Omental fat pad (tissue), 4 donors: ENCODE results near the gene PXDN. TPM values are rescaled to one million over a fixed set of nuclear protein-coding genes. Genes with fewer than 3 reads are reported as not detected.

Experiments used
- ATAC-seq: fragments of 150-250 bp; one replicate; pipeline ENCODE4 v1.9.1; 2016; ENCODE audit warnings: mild to moderate bottlenecking, moderate library complexity; ENCODE audit not compliant: low FRiP score
- DNase-seq: peaks from one replicate; pipeline ENCODE4 v3.0.0-alpha.2; 2019; ENCODE audit warnings: low spot score
- total RNA-seq, 4 donors: library from RNA; depleted of rRNA; stranded (reverse); fragments of >200 nt; gene quantifications; one replicate each; pipeline ENCODE4 v1.1.0, GENCODE V29; 2016
- TF ChIP-seq, protein P1 (sequence below), 3 donors: fragments of 450-650 bp; IDR thresholded peaks; one replicate each; pipeline ENCODE4 v1.5.1; 2016 to 2017; ENCODE audit warnings: antibody characterized with exemption in 3 of 3, mild to moderate bottlenecking in 3 of 3, moderate library complexity in 2 of 3

Gene PXDN
- total RNA-seq, 4 donors from 2014 or later = 81.2 to 228 (median 112) TPM

DNA sequence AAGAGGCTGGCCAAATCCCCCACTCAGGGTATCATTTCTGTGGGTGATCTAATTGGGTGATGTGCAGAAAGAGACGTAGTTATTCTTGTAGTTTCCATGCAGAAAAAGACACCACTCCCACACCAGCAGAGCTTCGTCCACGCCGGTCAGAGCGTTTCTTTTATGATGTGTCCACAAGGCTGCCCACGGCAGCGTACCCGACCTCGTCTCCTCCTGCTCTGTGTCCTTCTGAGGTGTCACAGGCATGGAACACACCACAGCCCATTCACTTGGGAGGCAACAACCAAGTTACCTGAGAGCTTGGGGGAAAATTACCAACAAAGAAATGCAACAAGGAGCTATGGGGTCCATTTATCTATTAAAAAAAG is 131.3 kb downstream of the PXDN start:
- DNase-seq (no peak), ATAC-seq (no peak)
- TF ChIP-seq, protein P1, sequence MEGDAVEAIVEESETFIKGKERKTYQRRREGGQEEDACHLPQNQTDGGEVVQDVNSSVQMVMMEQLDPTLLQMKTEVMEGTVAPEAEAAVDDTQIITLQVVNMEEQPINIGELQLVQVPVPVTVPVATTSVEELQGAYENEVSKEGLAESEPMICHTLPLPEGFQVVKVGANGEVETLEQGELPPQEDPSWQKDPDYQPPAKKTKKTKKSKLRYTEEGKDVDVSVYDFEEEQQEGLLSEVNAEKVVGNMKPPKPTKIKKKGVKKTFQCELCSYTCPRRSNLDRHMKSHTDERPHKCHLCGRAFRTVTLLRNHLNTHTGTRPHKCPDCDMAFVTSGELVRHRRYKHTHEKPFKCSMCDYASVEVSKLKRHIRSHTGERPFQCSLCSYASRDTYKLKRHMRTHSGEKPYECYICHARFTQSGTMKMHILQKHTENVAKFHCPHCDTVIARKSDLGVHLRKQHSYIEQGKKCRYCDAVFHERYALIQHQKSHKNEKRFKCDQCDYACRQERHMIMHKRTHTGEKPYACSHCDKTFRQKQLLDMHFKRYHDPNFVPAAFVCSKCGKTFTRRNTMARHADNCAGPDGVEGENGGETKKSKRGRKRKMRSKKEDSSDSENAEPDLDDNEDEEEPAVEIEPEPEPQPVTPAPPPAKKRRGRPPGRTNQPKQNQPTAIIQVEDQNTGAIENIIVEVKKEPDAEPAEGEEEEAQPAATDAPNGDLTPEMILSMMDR (IDR thresholded peaks at IDR 0.05) = no peak

DNA sequence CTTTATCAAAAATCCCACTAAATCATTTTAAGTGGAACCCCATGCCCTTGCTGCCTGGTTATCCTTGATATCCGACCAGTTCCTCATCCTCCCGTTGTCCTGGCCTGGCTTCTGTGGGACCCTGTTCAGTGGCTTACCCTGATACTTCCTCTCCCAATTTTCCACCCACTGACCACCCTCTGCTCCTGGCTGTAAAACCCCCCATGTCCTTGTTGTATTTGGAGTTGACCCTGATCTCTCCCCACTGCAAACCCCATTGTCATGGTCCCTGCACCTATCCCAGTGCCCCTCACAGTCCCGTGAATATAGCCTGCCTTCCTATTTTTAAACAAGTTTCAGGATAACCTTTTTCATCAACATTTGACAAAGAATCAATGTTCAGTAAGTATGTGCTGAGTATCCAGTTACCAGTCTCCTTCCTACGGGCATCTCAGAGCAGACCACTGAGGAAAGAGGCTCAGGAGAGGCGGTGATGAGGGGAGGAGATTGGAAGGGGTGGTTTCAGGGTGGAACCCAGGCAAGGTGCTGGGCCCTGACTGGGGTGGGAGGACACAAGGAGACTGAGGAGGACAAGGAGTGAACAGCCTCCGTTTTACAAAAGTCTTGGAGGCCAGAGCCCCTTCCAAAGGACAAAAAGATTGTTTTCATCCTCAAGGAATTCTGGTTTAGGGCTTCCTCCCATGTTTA is 131.8 kb downstream of the PXDN start:
- ATAC-seq (no peak), DNase-seq (no peak)
- TF ChIP-seq, protein P1 (IDR thresholded peaks at IDR 0.05) = no peak

DNA sequence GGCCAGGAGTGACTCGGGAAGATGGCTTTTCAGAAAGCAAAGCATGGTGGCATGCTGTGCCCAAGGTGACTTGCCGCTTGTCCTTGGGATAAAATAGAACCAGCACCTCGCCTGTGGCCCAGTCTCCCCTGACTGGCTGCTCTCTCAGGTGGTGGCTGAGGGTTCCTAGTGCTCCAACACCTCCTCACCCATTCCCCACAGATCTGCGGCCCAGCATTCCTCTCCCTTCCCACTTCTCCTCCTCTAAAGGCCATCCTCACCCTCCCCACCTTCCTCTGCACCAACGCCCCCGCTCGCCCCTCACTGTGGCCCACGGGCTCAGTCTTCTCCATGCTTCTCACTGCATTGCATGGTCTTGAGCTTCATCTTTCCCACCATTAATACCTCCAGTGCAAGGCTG is 132.4 kb downstream of the PXDN start:
- DNase-seq = no peak
- TF ChIP-seq, protein P1 (IDR thresholded peaks at IDR 0.05) = no peak
- ATAC-seq = no peak

DNA sequence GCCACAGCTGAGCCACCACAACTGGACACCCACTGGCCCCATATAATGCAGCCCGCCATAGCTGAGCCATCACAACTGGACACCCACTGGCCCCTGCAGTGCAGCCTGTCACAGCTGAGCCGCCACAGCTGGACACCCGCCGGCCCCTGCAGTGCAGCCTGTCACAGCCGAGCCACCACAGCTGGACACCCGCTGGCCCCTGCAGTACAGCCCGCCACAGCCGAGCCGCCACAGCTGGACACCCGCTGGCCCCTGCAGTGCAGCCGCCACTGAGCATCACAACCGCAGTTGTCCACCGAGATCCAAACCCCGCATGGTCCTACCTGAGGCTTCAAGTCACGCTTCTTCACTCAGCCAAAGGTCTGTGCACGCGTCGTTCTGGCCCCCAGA is 134.2 kb downstream of the PXDN start:
- no peak for ATAC-seq
- DNase-seq = no peak
- TF ChIP-seq, protein P1 (IDR thresholded peaks at IDR 0.05) = no peak

DNA sequence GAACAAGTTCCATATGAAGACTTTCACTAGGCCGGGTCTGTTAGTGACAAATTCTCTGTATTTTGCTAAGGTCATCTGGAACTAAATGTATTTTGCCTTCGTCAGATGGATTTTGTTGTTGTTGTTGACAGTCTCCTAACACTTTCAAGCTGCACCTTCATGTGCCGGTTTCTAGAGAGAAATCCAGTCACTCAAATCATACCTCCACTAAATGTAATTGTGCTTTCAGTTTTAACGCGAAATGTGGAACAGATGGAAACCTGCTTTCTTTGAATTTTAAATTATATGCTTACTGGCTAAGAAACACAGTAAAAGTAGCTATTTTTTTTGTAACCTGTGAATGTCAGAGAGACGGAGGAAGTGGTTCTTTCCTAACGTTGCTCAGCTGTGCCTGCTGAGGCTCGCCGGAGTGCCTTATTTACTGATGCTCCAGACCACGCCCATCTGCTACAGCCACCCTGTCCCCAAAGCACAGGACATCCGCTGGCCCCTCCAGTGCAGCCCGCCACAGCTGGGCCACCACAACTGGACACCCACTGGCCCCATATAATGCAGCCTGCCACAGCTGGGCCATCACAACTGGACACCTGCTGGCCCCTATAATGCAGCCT is 134.7 kb downstream of the PXDN start:
- TF ChIP-seq, protein P1 (IDR thresholded peaks at IDR 0.05) = no peak
- ATAC-seq (no peak), DNase-seq (no peak)

DNA sequence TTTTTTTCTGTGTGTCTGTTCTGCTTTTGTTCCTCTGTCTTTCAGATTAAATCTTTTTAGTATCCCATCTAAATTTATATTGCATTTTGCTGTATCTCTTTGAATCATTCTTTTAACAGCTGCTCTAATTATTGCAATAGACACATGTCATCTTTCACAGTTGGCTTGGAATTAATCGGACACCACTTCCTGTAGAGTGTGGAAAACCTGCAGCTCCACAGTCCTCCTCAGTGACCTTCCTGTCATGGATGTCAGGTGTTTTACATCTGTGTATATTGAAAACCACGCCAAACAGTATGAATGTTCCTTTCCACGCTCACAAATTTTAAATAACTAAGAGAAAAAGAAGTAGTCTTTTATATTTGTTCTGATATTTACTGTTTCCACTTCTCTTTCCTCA is 135.3 kb downstream of the PXDN start:
- no peak for ATAC-seq
- TF ChIP-seq, protein P1 (IDR thresholded peaks at IDR 0.05) = no peak
- DNase-seq = no peak
